HG03159 (cell line): ENCODE data around the gene CELF6.
A peak's percentile ranks its signal among the peaks of the same experiment; 100 is the strongest.

Experiments used
- ATAC-seq: cut with Tn5 transposase; IDR thresholded peaks from one replicate; pipeline ENCODE4 v1.9.1; 2021; ENCODE audit warnings: mild to moderate bottlenecking, moderate library complexity; ENCODE audit not compliant: unreplicated experiment

CELF6 gene

GRCh38 chr15:72319985-72320671 is at the start of gene CELF6:
Gene CELF6, minus strand, starts transcription at chr15:72320157. Its CDS starts 283 bp downstream, at chr15:72319874.
- peak; percentile 62 for ATAC-seq

GRCh38 chr15:72368899-72369298 is 48.9 kb upstream of the CELF6 start:
- ATAC-seq = no peak

GRCh38 chr15:72368325-72368724 is 48.4 kb upstream of the CELF6 start:
- no peak for ATAC-seq

GRCh38 chr15:72365844-72366243 is 45.9 kb upstream of the CELF6 start:
- ATAC-seq = peak; percentile 87

- no peak for ATAC-seq
Observed at GRCh38 chr15:72361176-72361575, 41.2 kb upstream of the CELF6 start.

GRCh38 chr15:72358650-72359171 is 38.8 kb upstream of the CELF6 start:
- no peak for ATAC-seq

GRCh38 chr15:72358121-72358520 is 38.2 kb upstream of the CELF6 start:
- ATAC-seq = no peak

GRCh38 chr15:72354496-72354895 is 34.5 kb upstream of the CELF6 start:
- ATAC-seq = no peak

- ATAC-seq = no peak
Observed at GRCh38 chr15:72353266-72353665, 33.3 kb upstream of the CELF6 start.

GRCh38 chr15:72345806-72346205 is 25.8 kb upstream of the CELF6 start:
- no peak for ATAC-seq

GRCh38 chr15:72345280-72345679 is 25.3 kb upstream of the CELF6 start:
- ATAC-seq = no peak

GRCh38 chr15:72344602-72345001 is 24.6 kb upstream of the CELF6 start:
- no peak for ATAC-seq

GRCh38 chr15:72342385-72342784 is 22.4 kb upstream of the CELF6 start:
- no peak for ATAC-seq

- ATAC-seq = no peak
Observed at GRCh38 chr15:72341361-72341760, 21.4 kb upstream of the CELF6 start.

- no peak for ATAC-seq
Observed at GRCh38 chr15:72340366-72340765, 20.4 kb upstream of the CELF6 start.

GRCh38 chr15:72339777-72340177 is 19.8 kb upstream of the CELF6 start:
- no peak for ATAC-seq

GRCh38 chr15:72338617-72339321 is 18.8 kb upstream of the CELF6 start:
- no peak for ATAC-seq

- ATAC-seq = no peak
Observed at GRCh38 chr15:72338148-72338547, 18.2 kb upstream of the CELF6 start.

GRCh38 chr15:72334842-72335241 is 14.9 kb upstream of the CELF6 start:
- ATAC-seq = no peak

- no peak for ATAC-seq
Observed at GRCh38 chr15:72331021-72331420, 11.1 kb upstream of the CELF6 start.

- no peak for ATAC-seq
Observed at GRCh38 chr15:72323752-72324151, 3.8 kb upstream of the CELF6 start.

- peak; percentile 22 for ATAC-seq
Observed at GRCh38 chr15:72319360-72319984, 485 bp downstream of the CELF6 start.
